ENCODE measurements around the gene DELE1.
"Not testable (repeated sequence)": the region's sequence is repeated elsewhere in the genome, so short reads cannot be mapped to it uniquely, and the experiment has no call there.

DNA sequence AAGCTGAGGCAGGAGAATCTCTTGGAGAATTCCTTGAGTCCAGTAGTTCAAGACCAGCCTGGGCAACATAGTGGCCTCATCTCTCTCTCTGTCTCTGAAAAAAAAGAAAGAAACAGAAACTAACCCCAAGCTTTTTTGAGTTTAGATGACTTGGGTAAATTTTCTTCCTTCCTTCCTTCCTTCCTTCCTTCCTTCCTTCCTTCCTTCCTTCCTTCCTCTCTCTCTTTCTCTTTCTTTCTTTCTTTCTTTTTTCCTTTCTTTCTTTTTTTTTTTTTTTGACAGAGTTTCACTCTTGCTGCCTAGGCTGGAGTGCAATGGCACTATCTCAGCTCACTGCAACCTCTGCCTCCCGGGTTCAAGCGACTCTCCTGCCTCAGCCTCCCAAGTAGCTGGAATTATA, 33.2 kb upstream of the DELE1 start:
- TF ChIP-seq, protein P1, sequence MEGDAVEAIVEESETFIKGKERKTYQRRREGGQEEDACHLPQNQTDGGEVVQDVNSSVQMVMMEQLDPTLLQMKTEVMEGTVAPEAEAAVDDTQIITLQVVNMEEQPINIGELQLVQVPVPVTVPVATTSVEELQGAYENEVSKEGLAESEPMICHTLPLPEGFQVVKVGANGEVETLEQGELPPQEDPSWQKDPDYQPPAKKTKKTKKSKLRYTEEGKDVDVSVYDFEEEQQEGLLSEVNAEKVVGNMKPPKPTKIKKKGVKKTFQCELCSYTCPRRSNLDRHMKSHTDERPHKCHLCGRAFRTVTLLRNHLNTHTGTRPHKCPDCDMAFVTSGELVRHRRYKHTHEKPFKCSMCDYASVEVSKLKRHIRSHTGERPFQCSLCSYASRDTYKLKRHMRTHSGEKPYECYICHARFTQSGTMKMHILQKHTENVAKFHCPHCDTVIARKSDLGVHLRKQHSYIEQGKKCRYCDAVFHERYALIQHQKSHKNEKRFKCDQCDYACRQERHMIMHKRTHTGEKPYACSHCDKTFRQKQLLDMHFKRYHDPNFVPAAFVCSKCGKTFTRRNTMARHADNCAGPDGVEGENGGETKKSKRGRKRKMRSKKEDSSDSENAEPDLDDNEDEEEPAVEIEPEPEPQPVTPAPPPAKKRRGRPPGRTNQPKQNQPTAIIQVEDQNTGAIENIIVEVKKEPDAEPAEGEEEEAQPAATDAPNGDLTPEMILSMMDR (tag by site-specific recombination; IDR thresholded peaks at IDR 0.05) = not testable (repeated sequence)
- TF ChIP-seq ZNF629 (tag by site-specific recombination; IDR thresholded peaks at IDR 0.05); ZNF24 (tag by site-specific recombination; IDR thresholded peaks at IDR 0.05); ZNF561 (tag by site-specific recombination; IDR thresholded peaks at IDR 0.05; ENCODE audit: borderline replicate concordance); KLF10 (tag by site-specific recombination; IDR thresholded peaks at IDR 0.05); ZSCAN16 (tag by site-specific recombination; IDR thresholded peaks at IDR 0.05); ZNF184 (tag by site-specific recombination; IDR thresholded peaks at IDR 0.05); HOXA7 (CRISPR knock-in tag; IDR thresholded peaks at IDR 0.05; ENCODE audit: borderline replicate concordance); FEZF1 (tag by site-specific recombination; IDR thresholded peaks at IDR 0.05); ZNF10 (tag by site-specific recombination; IDR thresholded peaks at IDR 0.05); GLIS1 (tag by site-specific recombination; IDR thresholded peaks at IDR 0.05); REPIN1 (tag by site-specific recombination; IDR thresholded peaks at IDR 0.05; ENCODE audit: low read depth); ZBTB20 (tag by site-specific recombination; IDR thresholded peaks at IDR 0.05): not testable (repeated sequence)
- TF ChIP-seq, protein P2, sequence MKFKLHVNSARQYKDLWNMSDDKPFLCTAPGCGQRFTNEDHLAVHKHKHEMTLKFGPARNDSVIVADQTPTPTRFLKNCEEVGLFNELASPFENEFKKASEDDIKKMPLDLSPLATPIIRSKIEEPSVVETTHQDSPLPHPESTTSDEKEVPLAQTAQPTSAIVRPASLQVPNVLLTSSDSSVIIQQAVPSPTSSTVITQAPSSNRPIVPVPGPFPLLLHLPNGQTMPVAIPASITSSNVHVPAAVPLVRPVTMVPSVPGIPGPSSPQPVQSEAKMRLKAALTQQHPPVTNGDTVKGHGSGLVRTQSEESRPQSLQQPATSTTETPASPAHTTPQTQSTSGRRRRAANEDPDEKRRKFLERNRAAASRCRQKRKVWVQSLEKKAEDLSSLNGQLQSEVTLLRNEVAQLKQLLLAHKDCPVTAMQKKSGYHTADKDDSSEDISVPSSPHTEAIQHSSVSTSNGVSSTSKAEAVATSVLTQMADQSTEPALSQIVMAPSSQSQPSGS (tag by site-specific recombination; IDR thresholded peaks at IDR 0.05; ENCODE audit: low read depth) = not testable (repeated sequence)

All from HEK293 (cell line).